ENCODE measurements around the gene CATSPERD.
"Not testable (repeated sequence)": the region's sequence is repeated elsewhere in the genome, so short reads cannot be mapped to it uniquely, and the experiment has no call there.

The CATSPERD gene

GRCh38 chr19:5686326-5686646, 34.2 kb upstream of the CATSPERD start:
- no peak for DNase-seq

DNA sequence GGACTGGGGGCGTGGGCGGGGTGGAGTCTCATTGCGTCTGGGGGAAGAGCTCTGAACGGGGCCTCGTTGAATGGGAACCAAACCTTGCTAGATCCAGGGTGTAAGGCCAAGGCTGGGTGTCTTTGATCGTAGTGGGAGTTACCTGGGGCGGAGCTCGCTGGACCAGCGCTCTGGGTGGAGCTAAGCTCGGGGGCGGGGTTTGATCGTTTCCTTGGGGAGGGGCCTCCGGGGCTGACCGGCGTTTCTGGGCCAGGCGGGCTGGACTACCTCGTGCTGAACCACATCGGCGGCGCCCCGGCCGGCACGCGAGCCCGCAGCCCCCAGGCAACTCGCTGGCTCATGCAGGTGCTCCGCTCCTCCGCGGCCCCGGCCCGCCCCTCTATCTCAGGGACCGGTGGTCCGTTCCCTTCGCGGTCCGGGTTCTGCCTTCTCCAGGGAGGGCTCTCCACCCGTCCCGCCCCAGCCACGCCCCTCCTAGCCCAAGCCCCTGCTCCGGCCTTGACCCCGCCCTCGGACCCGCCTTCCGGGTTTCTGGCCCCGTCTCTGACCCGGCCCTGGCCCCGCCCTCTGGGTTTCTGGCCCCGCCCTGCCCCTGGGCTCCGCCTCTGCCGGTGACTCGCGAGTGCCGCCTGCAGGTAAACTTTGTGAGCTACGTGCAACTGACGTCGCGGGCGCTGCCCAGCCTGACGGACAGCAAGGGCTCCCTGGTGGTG, 33.6 kb upstream of the CATSPERD start:
- DNase-seq: peak; percentile 95 to 96

DNA sequence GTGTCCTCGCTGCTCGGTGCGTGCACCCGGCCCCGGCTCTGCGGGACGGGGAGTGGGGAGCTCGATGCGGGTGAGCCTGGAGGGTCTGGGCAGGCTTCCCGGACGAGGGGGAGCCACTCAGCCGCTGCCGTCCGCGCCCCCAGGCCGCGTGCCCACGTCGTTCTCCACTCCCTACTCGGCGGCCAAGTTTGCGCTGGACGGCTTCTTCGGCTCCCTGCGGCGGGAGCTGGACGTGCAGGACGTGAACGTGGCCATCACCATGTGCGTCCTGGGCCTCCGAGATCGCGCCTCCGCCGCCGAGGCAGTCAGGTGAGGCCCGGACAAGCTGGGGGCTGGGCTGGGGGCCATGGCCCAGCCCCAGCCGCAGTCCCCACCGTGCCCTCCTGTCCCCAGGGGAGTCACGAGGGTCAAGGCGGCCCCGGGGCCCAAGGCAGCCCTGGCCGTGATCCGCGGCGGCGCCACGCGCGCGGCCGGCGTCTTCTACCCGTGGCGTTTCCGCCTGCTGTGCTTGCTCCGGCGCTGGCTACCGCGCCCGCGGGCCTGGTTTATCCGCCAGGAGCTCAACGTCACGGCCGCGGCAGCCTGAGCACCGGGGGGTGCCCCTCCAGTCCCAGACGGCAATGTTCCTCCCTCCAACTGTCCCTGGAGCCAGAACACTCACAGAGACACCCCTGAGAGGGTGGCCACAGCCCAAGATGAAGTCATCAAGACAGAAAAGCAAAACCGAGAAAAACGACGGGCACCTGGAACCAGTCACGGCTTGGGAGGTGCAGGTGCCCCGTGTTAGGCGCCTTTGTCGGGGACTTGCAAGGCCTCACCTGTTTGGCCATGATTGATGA, 32.9 kb upstream of the CATSPERD start:
- DNase-seq: no peak

GRCh38 chr19:5688262-5688881, 32.1 kb upstream of the CATSPERD start:
- DNase-seq: not testable (repeated sequence)

DNA sequence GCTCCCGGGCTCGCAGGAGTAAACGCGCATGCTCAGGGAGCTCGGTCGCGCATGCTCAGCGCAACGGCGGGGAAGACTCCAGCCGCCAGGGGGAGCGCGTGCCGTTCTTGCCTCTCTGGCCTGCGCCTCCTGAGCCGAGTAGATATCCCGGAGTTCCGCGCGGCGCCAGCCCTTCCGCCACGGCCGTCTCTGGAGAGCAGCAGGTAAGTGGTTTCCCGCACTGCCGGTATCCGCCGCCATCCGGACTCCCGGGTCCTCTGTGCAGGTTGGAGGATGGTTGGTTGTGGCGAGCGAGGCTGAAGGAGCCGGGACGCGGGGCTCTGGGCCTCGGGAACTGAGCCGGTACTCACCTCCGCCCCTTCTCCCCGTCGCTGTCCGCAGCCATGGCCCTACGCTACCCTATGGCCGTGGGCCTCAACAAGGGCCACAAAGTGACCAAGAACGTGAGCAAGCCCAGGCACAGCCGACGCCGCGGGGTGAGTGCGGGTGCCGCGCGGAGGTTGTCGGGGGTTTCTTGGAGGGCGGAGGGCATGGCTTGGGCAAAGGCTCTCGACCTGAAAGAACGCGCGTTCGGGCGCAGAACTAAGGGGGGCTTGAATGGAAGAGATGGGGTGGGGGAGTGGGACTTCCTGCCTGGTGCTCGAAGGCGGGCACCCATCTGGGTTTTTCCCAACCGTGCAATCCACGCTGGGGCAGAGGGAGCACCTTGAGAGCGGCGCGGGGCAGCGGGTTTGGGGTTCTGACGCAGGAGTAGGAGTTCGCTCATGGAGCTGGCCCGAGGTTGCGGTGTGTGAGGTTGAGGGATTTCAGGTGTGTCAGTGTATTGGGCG, 30.1 kb upstream of the CATSPERD start, which contains the start of gene RPL36:
RPL36 (plus strand) TSS at position 171 of the 830 bp plus-strand sequence; CDS start at position 384, 213 bp downstream.
- DNase-seq: peak; percentile 97 to 99

- peak; percentile 16 to 49 for DNase-seq
These were observed 29.2 kb upstream of the CATSPERD start for GRCh38 chr19:5690955-5691821.

- DNase-seq: no peak
These were observed 28.4 kb upstream of the CATSPERD start for GRCh38 chr19:5691822-5692722.

- no peak for DNase-seq
These were observed 27.7 kb upstream of the CATSPERD start for GRCh38 chr19:5692723-5693194.

- no peak for DNase-seq
These were observed 27.0 kb upstream of the CATSPERD start for GRCh38 chr19:5693195-5694166.

- no peak for DNase-seq
These were observed 26.1 kb upstream of the CATSPERD start for GRCh38 chr19:5694167-5694955.

DNA sequence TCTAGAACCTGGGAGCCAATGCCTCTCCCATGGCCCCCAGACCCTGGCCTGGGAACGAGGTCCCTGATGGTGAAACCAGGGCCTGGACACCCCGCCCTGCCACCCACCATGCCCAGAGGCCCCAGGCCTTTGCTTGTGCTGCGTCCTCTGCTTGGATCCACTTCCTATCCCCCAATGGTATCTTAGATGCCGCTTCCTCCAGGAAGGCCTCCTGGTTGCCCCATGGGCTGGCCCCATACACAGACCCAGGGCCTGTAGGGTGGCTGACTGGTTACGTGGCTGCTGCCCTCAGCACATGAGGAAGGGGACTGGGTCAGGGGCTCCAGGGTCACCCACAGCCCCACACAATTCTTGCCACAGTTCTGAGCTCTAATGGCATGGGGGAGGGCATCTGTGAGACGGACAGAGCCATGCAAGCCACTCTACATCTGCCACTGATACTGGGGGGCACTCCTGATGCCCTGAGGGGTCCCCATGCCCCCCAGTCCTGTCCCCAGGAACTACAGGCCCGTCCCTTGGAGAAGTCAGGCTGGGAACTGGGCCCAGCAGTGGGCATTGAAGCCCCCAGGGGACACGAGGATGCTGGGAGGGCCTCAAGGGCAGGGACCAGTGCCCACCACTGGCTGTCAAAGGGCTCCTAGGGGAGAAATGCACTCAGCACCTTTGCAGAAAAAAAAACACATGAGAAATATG, 25.3 kb upstream of the CATSPERD start:
- DNase-seq: no peak

- no peak for DNase-seq
These were observed 24.7 kb upstream of the CATSPERD start for GRCh38 chr19:5695649-5696195.

DNA sequence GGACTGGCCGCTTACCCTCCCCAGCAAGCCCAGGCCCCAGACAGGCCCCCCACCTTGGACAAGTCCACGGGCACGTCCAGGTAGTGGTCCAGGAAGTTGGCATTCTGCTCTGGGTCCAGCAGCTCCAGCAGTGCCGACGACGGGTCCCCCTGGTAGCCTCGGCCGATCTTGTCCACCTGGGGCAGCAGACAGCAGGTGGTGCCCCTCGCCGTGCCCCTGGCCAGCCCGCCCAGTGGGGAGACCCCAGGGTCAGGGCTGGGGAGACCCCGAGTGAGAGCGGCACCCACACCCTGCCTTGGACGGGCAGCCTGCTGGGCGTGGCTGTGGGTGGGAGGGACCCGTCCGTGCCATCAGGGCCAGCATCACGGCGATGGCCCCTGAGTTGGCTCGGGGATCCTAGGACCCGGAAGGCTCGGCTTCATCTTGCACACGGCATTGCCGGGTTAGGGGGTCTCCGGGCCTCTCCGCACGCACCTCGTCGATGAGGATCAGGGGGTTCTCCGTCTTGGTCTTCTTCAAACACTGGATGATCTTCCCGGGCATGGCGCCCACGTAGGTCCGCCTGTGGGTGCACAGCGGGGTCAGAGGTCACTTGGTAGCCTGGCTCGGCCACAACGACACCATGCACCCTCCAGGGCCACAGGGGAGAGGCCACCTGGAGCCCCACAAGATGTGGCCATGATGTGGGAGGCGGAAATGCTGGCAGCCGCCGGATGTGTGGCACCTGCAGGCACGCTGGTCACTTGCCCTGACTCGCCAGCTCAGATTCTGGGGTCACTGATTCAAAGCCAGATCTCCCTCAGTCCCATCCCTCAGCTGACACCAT, 24.0 kb upstream of the CATSPERD start:
- DNase-seq: no peak

DNA sequence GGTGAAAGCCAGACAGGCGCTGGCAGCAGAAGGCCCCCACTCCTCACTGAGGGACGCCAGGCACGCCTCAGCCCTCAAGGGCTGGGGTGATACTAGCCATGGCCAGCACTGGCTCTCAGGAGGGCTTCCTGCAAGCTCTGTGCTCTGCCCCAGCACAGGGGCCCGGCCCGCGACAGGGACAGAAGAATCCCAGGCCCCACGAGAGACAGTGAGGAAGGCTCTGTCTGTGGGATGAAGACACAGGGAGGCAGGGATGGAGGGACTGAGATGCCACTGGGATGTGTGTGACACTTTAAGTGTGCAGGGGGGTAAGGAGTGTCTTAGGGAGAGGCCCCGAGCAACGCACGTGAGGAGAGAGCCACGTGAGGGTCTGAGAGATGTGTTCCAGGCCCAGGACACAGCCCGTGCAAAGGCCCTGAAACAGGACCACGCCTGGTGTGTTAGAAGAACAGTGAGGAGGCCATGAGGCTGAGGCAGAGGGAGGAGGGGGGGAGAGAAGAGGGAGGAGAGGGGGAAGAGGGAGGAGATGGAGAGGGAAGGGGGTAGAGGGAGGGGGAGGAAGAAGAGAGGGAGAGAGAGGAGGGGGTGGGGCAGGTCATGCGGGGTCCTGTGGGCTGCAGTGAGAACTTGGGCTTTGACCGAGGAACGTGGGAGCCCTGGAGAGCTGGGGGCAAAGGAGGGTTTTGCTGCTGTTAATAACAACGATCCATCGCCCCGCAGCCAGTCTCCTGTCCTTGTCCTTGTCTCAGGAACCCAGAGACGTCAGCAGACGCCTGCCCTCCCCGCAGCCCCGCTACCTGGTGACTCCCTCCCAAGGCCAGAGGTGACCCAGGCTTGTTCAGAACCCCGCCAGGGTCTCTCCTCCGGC, 23.2 kb upstream of the CATSPERD start:
- DNase-seq: no peak

- DNase-seq: no peak
These were observed 22.4 kb upstream of the CATSPERD start for GRCh38 chr19:5697890-5698634.

All from CD4-positive, alpha-beta T cell treated with Interferon alpha-2 for 1 hour (primary cell).